ENCODE results near the gene SSH3. TPM values are rescaled to one million over a fixed set of nuclear protein-coding genes. Genes with fewer than 3 reads are reported as not detected.
A peak's percentile ranks its signal among the peaks of the same experiment; 100 is the strongest.

SSH3 gene
- total RNA-seq, 2 donors from 2014 or later = 14.7 to 23.6 TPM

- no peaks in the 10 kb centered on the region for H3K27me3 ChIP-seq
- peak; percentile 100 for DNase-seq (ENCODE audit: low spot score)
- no peaks in the 10 kb centered on the region for H3K9me3 ChIP-seq
These were observed 50.2 kb downstream of the SSH3 start, which contains the start of gene POLD4 for GRCh38 chr11:67353317-67354074. POLD4 (minus strand) TSS chr11:67353546; CDS start chr11:67353399, 147 bp downstream.

GRCh38 chr11:67354075-67355022 is 51.0 kb downstream of the SSH3 start:
- Histone ChIP-seq H3K4me3 (peak overlapping the region; percentile 61 to 75), H3K27ac (peak overlapping the region; percentile 99), H3K4me1 (peaks cover 0 to 82% of the 10 kb centered on the region in 2 donors), H3K36me3 (no peaks in the 10 kb centered on the region), H3K9me3 (no peaks in the 10 kb centered on the region), H3K27me3 (no peaks in the 10 kb centered on the region)
- peak in 1 of 2 donors; percentile 28 for TF ChIP-seq CTCF (IDR thresholded peaks at IDR 0.05)
- peak; percentile 93 for DNase-seq (ENCODE audit: low spot score)

More at GRCh38 chr11:67353317-67354074, 50.2 kb downstream of the SSH3 start, which contains the start of gene POLD4:
- Histone ChIP-seq H3K4me1 (peaks cover 0 to 85% of the 10 kb centered on the region in 2 donors), H3K36me3 (no peaks in the 10 kb centered on the region), H3K4me3 (peak within 1 kb of the TSS; percentile 61 to 75), H3K27ac (peak within 1 kb of the TSS; percentile 99)
- TF ChIP-seq CTCF (IDR thresholded peaks at IDR 0.05) = no peak

DNA sequence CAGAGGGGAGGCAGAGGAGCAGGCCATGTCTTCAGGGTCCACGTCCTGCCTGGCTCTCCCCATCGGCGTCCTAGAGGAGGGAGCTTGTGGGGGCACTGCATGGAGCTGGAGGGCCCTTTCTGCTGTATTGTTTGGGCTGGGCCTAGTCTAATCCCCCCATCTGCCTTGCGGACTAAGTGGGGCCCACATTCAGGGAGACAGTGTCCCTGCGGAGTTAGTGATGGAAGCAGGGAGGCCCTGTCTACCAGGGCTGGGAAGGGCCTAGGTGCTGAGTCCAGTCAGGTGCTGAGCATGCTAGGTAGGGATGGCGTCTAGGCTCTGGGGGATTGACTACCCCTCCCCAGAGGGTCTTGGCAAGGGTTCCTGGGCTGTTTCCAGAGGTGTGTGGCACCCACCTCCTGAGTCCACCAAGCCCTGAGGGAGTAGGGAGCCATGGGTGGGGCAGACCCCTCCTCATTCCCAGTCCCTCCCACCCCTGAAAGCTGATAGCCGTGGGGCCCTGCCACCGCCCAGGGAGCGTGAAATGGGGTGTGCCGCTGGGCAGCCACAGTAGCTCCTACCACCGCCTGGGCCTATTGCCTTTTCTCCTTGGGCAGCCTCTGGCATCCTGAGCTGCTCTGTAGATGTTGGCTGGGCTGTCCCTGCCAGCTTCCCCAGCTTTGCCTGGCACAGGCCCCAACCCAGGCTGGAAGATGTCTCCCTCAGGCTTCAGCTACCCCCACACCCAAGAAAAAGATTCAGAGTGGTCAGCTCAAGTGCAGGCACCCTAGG is 51.9 kb downstream of the SSH3 start:
- no peaks in the 10 kb centered on the region for H3K36me3 ChIP-seq
- no peak overlapping the region for H3K4me3 ChIP-seq
- peak overlapping the region; percentile 99 for H3K27ac ChIP-seq
- H3K4me1 ChIP-seq = peaks cover 0 to 74% of the 10 kb centered on the region in 2 donors
- no peaks in the 10 kb centered on the region for H3K27me3 ChIP-seq
- no peak for DNase-seq (ENCODE audit: low spot score)
- no peak for TF ChIP-seq CTCF (IDR thresholded peaks at IDR 0.05)
- no peaks in the 10 kb centered on the region for H3K9me3 ChIP-seq

- Histone ChIP-seq H3K36me3 (no peaks in the 10 kb centered on the region), H3K27ac (peak overlapping the region; percentile 99), H3K27me3 (no peaks in the 10 kb centered on the region), H3K4me3 (no peak overlapping the region), H3K9me3 (no peaks in the 10 kb centered on the region), H3K4me1 (peaks cover 0 to 70% of the 10 kb centered on the region in 2 donors)
- no peak for TF ChIP-seq CTCF (IDR thresholded peaks at IDR 0.05)
- DNase-seq (ENCODE audit: low spot score) = no peak
These were observed 52.6 kb downstream of the SSH3 start for GRCh38 chr11:67355794-67356386.

DNA sequence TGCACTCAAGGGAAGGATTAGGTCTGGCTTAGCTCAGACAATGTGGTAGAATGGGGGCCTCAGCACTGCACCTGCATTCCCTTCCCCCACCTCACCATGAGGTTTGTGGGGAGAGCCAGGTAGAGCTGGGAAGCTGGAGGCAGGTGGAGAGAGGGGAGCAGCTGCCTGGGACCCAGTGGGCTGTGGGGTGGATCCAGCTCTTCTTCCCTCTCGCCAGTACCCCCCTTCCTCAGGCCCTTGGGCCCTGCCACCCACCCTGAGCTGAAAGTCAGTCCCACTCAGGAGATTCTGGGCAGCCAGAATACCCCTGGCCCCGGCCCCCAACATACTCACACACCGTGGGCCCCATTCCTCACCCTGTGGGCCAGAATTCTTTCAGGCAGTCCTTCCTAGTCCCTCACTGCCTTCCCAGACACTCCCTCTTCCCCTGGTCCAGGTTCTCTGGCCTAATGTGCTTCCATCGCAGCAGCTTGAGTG is 53.1 kb downstream of the SSH3 start:
- no peak for DNase-seq (ENCODE audit: low spot score)
- Histone ChIP-seq H3K27ac (peak overlapping the region; percentile 99), H3K27me3 (no peaks in the 10 kb centered on the region), H3K4me1 (peaks cover 0 to 65% of the 10 kb centered on the region in 2 donors), H3K4me3 (no peak overlapping the region), H3K36me3 (no peaks in the 10 kb centered on the region), H3K9me3 (no peaks in the 10 kb centered on the region)
- no peak for TF ChIP-seq CTCF (IDR thresholded peaks at IDR 0.05)

Measured in right atrium auricular region (tissue), 2 donors.